NCI-H1417 (cell line): ENCODE measurements around the gene RGL4.
"Not testable (repeated sequence)": the region's sequence is repeated elsewhere in the genome, so short reads cannot be mapped to it uniquely, and the experiment has no call there.

Source experiments
- DNase-seq, 3 experiments: peaks; one replicate each; lab custom pipeline; 2025; lab: John Stamatoyannopoulos, UW

The RGL4 gene

GRCh38 chr22:23690713-23691112 is at the start of gene RGL4:
RGL4 (plus strand) TSS chr22:23691013; CDS start chr22:23692031, 1,018 bp downstream.
- DNase-seq = no peak

GRCh38 chr22:23646526-23646925 is 44.3 kb upstream of the RGL4 start:
- DNase-seq = not testable (repeated sequence)

GRCh38 chr22:23649071-23649501 is 41.7 kb upstream of the RGL4 start:
- DNase-seq = no peak

- no peak for DNase-seq
Measured at GRCh38 chr22:23651676-23652075, 39.1 kb upstream of the RGL4 start.

- no peak for DNase-seq
Measured at GRCh38 chr22:23652286-23652685, 38.5 kb upstream of the RGL4 start.

- DNase-seq = no peak
Measured at GRCh38 chr22:23652711-23653110, 38.1 kb upstream of the RGL4 start.

GRCh38 chr22:23655891-23656475 is 34.8 kb upstream of the RGL4 start:
- no peak for DNase-seq

GRCh38 chr22:23657727-23658126 is 33.1 kb upstream of the RGL4 start:
- DNase-seq = no peak

GRCh38 chr22:23660381-23660780 is 30.4 kb upstream of the RGL4 start:
- not testable (repeated sequence) for DNase-seq

GRCh38 chr22:23670378-23671295 is 20.2 kb upstream of the RGL4 start:
- no peak for DNase-seq

GRCh38 chr22:23671387-23671786 is 19.4 kb upstream of the RGL4 start:
- DNase-seq = not testable (repeated sequence)

GRCh38 chr22:23672307-23673049 is 18.3 kb upstream of the RGL4 start:
- not testable (repeated sequence) for DNase-seq

- DNase-seq = no peak
Measured at GRCh38 chr22:23673050-23673620, 17.7 kb upstream of the RGL4 start.

- no peak for DNase-seq
Measured at GRCh38 chr22:23673826-23674690, 16.8 kb upstream of the RGL4 start.

- DNase-seq = not testable (repeated sequence)
Measured at GRCh38 chr22:23674886-23675501, 15.8 kb upstream of the RGL4 start.

GRCh38 chr22:23675502-23676415 is 15.1 kb upstream of the RGL4 start:
- DNase-seq = no peak

- not testable (repeated sequence) for DNase-seq
Measured at GRCh38 chr22:23676841-23677700, 13.7 kb upstream of the RGL4 start.

- DNase-seq = no peak
Measured at GRCh38 chr22:23677701-23677995, 13.2 kb upstream of the RGL4 start.

- no peak for DNase-seq
Measured at GRCh38 chr22:23678133-23678532, 12.7 kb upstream of the RGL4 start.
